ENCODE results near the gene CEP97. TPM values are rescaled to one million over a fixed set of nuclear protein-coding genes. Genes with fewer than 3 reads are reported as not detected.
A peak's percentile ranks its signal among the peaks of the same experiment; 100 is the strongest.
"Not testable (repeated sequence)": the region's sequence is repeated elsewhere in the genome, so short reads cannot be mapped to it uniquely, and the experiment has no call there.

The CEP97 gene
- total and polyA plus RNA-seq, 2 donors (not counting 1 experiment from before 2014, with no cell fraction given) = 2.1 to 15.4 TPM

GRCh38 chr3:101690972-101691371, 33.4 kb upstream of the CEP97 start:
- H3K9me3 Mint-ChIP-seq (ENCODE audit: insufficient read depth) = no peaks in the 10 kb centered on the region
- Histone ChIP-seq H3K27me3 (replicated peaks in 1 of 4; ENCODE audit: control extremely low read depth in 1 of 4, control insufficient read depth in 3 of 4, insufficient read depth in 4 of 4, low read length in 3 of 4) (no peaks in the 10 kb centered on the region), H2AFZ (ENCODE audit: insufficient read depth, low read depth, low read length, poor library complexity, severe bottlenecking) (no peak overlapping the region), H3K9me3 (ENCODE audit: control extremely low read depth in 1 of 3, control insufficient read depth in 2 of 3, insufficient read depth in 1 of 3, low read length in 2 of 3) (no peaks in the 10 kb centered on the region), H3K27ac (ENCODE audit: low read length in 2 of 2) (no peak overlapping the region), H3K9ac (ENCODE audit: low read length) (no peak overlapping the region), H3K4me2 (replicated peaks; ENCODE audit: low read depth, low read length, poor library complexity, severe bottlenecking) (no peak overlapping the region), H3K36me3 (replicated peaks in 1 of 2; ENCODE audit: control extremely low read depth in 1 of 2, control insufficient read depth in 1 of 2, extremely low read depth in 1 of 2, insufficient read depth in 2 of 2, low read length in 1 of 2) (no peaks in the 10 kb centered on the region), H3K4me3 (ENCODE audit: control extremely low read depth in 1 of 5, extremely low read depth in 1 of 5, insufficient read depth in 1 of 5, low read depth in 2 of 5, low read length in 4 of 5) (no peak overlapping the region), H3K4me1 (ENCODE audit: control insufficient read depth in 2 of 2, insufficient read depth in 2 of 2, low read length in 2 of 2) (peaks cover 4 to 7% of the 10 kb centered on the region in 2 donors), H4K20me1 (ENCODE audit: control insufficient read depth, insufficient read depth, low read length, poor library complexity, severe bottlenecking) (no peaks in the 10 kb centered on the region), H3K79me2 (ENCODE audit: control insufficient read depth, insufficient read depth, low read length) (peaks cover 6% of the 10 kb centered on the region)
- H3K27me3 Mint-ChIP-seq = no peaks in the 10 kb centered on the region
- DNase-seq = no peak
- H3K27ac Mint-ChIP-seq = peak overlapping the region; percentile 28
- POLR2A ChIA-PET = no interaction called here
- no peak overlapping the region for H3K4me3 Mint-ChIP-seq
- intact Hi-C loops (cut with micrococcal nuclease) = no loop called here
- peaks cover 18% of the 10 kb centered on the region for H3K4me1 Mint-ChIP-seq
- CTCF ChIA-PET = interaction anchor here (0.9 to 1.0 kb wide), 4 partner anchors 11 to 534 kb away, joined by 3 to 4 read pairs (median 4); no protein-coding TSS in a partner anchor
- TF ChIP-seq EZH2 (IDR thresholded peaks at IDR 0.05; ENCODE audit: borderline replicate concordance, insufficient read depth, low read depth, low read length, poor library complexity, severe bottlenecking) (no peak), CTCF (IDR thresholded peaks at IDR 0.05) (no peak)
- no peak for ATAC-seq (ENCODE audit: low read depth)

GRCh38 chr3:101691685-101692671, 32.4 kb upstream of the CEP97 start:
- H2AFZ ChIP-seq (ENCODE audit: insufficient read depth, low read depth, low read length, poor library complexity, severe bottlenecking); H3K4me1 ChIP-seq (ENCODE audit: control insufficient read depth in 2 of 2, insufficient read depth in 2 of 2, low read length in 2 of 2); H3K27me3 ChIP-seq (replicated peaks in 1 of 4; ENCODE audit: control extremely low read depth in 1 of 4, control insufficient read depth in 3 of 4, insufficient read depth in 4 of 4, low read length in 3 of 4); H3K4me3 ChIP-seq (ENCODE audit: control extremely low read depth in 1 of 5, extremely low read depth in 1 of 5, insufficient read depth in 1 of 5, low read depth in 2 of 5, low read length in 4 of 5); H3K9me3 ChIP-seq (ENCODE audit: control extremely low read depth in 1 of 3, control insufficient read depth in 2 of 3, insufficient read depth in 1 of 3, low read length in 2 of 3); H3K27me3 Mint-ChIP-seq; DNase-seq; H3K4me2 ChIP-seq (replicated peaks; ENCODE audit: low read depth, low read length, poor library complexity, severe bottlenecking); H3K79me2 ChIP-seq (ENCODE audit: control insufficient read depth, insufficient read depth, low read length); POLR2A ChIA-PET; H3K9me3 Mint-ChIP-seq (ENCODE audit: insufficient read depth); H4K20me1 ChIP-seq (ENCODE audit: control insufficient read depth, insufficient read depth, low read length, poor library complexity, severe bottlenecking); H3K27ac Mint-ChIP-seq; ATAC-seq (ENCODE audit: low read depth); H3K4me3 Mint-ChIP-seq; H3K27ac ChIP-seq (ENCODE audit: low read length in 2 of 2); H3K9ac ChIP-seq (ENCODE audit: low read length); H3K36me3 ChIP-seq (replicated peaks in 1 of 2; ENCODE audit: control extremely low read depth in 1 of 2, control insufficient read depth in 1 of 2, extremely low read depth in 1 of 2, insufficient read depth in 2 of 2, low read length in 1 of 2); intact Hi-C loops (cut with micrococcal nuclease): not testable (repeated sequence)
- peaks cover 11% of the 10 kb centered on the region for H3K4me1 Mint-ChIP-seq
- CTCF ChIA-PET = interaction anchor here (0.9 to 1.0 kb wide), 2 partner anchors 12 to 533 kb away, joined by 3 read pairs; no protein-coding TSS in a partner anchor
- WGBS (ENCODE audit: insufficient coverage) = no CpG with 5 or more reads among the region's 15 CpGs

Measured in B cell (primary cell).